Caco-2 (cell line): ENCODE measurements around the gene RAB6B. TPM values are rescaled to one million over a fixed set of nuclear protein-coding genes. Genes with fewer than 3 reads are reported as not detected.

Experiments
- BruUV-seq: library from RNA; stranded (reverse); fragments of 400-500 nt; replicated peaks from 2 replicates; lab custom pipeline; 2021; lab: Mats Ljungman, UMichigan
- CTCF ChIA-PET: fragments of 300-600 bp; sonication (Branson Sonifier 250); formaldehyde crosslinking; loops from one replicate; lab custom pipeline; 2022; ENCODE audit warnings: antibody characterized with exemption; lab: Charles Lee
- POLR2A ChIA-PET: fragments of 300-600 bp; sonication (Branson Sonifier 250); formaldehyde crosslinking; loops from one replicate; lab custom pipeline; 2022; ENCODE audit warnings: antibody characterized with exemption; lab: Charles Lee
- DNase-seq, 2 experiments: peaks; one replicate each; pipeline versions ENCODE4 v3.0.0 to v3.0.0-alpha.2; 2020 to 2022
- H3K27me3 ChIP-seq: replicated peaks from 2 replicates; pipeline ENCODE4 v1.6.0; 2011; ENCODE audit warnings: low read length; ENCODE audit not compliant: control insufficient read depth, insufficient read depth
- H3K36me3 ChIP-seq: 2 replicates; pipeline ENCODE4 v1.5.1; 2011; ENCODE audit warnings: low read length; ENCODE audit not compliant: control insufficient read depth, insufficient read depth
- H3K4me1 ChIP-seq: fragments of 250-450 bp; sonication (Bioruptor Pico); 2 replicates; pipeline ENCODE4 v1.5.1; 2020; ENCODE audit warnings: mild to moderate bottlenecking
- H3K4me3 ChIP-seq: 2 replicates; pipeline ENCODE4 v1.5.1; 2011; ENCODE audit warnings: low read depth, mild to moderate bottlenecking, control low read depth, low read length
- H3K9me3 ChIP-seq: fragments of 250-450 bp; sonication (Bioruptor Pico); 2 replicates; pipeline ENCODE4 v1.5.1; 2020; ENCODE audit warnings: mild to moderate bottlenecking, moderate library complexity
- H3K27ac Mint-ChIP-seq: one replicate; pipeline ENCODE4 v1.8.0; 2022; ENCODE audit warnings: mixed read lengths; ENCODE audit not compliant: unreplicated experiment
- H3K27me3 Mint-ChIP-seq: one replicate; pipeline ENCODE4 v1.8.0; 2022; ENCODE audit warnings: mixed read lengths; ENCODE audit not compliant: insufficient read depth, unreplicated experiment
- H3K36me3 Mint-ChIP-seq: one replicate; pipeline ENCODE4 v1.8.0; 2022; ENCODE audit warnings: mild to moderate bottlenecking, mixed read lengths; ENCODE audit not compliant: insufficient read depth, unreplicated experiment
- H3K4me1 Mint-ChIP-seq: one replicate; pipeline ENCODE4 v1.8.0; 2022; ENCODE audit warnings: low read depth, mixed read lengths; ENCODE audit not compliant: unreplicated experiment
- H3K4me3 Mint-ChIP-seq: one replicate; pipeline ENCODE4 v1.8.0; 2022; ENCODE audit warnings: mild to moderate bottlenecking, moderate library complexity, mixed read lengths; ENCODE audit not compliant: unreplicated experiment
- H3K9me3 Mint-ChIP-seq: one replicate; pipeline ENCODE4 v1.8.0; 2022; ENCODE audit warnings: mixed read lengths; ENCODE audit not compliant: unreplicated experiment
- intact Hi-C: fragments of 100-400 bp; cut with micrococcal nuclease; formaldehyde crosslinking; loops from one replicate; pipeline ENCODE4 v1.10.0; 2022; ENCODE audit not compliant: unreplicated experiment
- total RNA-seq: library from RNA; stranded (reverse); gene quantifications from 2 replicates; pipeline ENCODE4 v1.2.3, GENCODE V29; 2022
- TF ChIP-seq, protein P1 (sequence below), 2 experiments: fragments of 200-600 bp in 1 of 2; IDR thresholded peaks; 1 replicate in 1 of 2; 2 replicates in 1 of 2; pipeline versions ENCODE4 v1.5.1 to v1.8.0; 2011 to 2022; ENCODE audit warnings: antibody characterized with exemption in 1 of 2, control low read depth in 1 of 2, inconsistent platforms in 1 of 2, low read depth in 1 of 2, low read length in 1 of 2, mild to moderate bottlenecking in 1 of 2, moderate library complexity in 1 of 2; ENCODE audit not compliant: insufficient read depth in 1 of 2, severe bottlenecking in 1 of 2, unreplicated experiment in 1 of 2

The RAB6B gene
- total RNA-seq, 1 experiment from 2014 or later, result 3.2 TPM

DNA sequence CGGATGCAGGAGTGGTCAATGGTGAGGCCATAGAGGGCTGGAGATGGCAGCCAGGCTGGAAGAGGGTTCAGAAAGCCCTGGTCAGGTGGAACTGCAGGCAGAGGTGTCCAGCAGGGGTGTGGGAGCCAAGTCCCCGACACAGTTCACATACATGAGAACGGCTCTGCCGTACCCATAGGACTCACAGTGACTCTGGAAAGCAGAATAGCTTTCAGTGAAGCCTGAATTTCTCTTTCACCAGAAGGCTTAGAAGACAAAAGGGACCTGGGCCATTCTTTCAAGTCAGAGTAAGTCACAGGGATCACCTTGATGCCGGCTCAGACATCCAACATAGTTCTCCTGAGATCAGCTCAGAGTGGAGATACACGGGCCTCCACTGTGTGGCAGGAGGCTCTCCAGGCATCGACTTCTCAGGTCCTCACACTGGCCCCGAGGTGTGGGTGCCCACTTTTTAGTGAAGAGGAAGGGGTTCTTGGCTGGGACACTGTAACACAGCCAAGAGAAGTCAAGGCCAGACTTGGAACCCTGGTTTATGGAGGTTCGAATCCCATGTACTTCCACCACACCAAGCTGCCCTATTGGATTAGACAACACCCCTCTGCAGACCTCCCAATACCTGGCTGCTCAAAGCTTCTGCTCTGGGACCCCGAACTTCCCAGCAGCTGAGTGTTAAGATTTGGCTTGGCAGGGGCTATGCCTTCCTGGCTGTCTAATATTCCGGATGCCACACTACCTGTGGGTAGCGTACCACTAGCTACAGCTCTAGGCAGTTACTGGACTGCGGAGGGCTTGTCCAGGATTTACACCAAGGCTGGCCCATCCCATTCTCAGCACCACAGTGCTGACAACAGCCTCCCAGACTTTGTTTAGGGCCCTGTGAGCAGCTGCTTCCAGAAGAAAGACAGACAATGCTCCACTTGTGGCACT is 40.4 kb upstream of the RAB6B start:
- Mint-ChIP-seq H3K27me3 (no peaks in the 10 kb centered on the region), H3K4me3 (no peak overlapping the region), H3K27ac (no peak overlapping the region), H3K36me3 (no peaks in the 10 kb centered on the region), H3K9me3 (no peaks in the 10 kb centered on the region), H3K4me1 (no peaks in the 10 kb centered on the region)
- BruUV-seq, result no TSS peak
- TF ChIP-seq, protein P1, sequence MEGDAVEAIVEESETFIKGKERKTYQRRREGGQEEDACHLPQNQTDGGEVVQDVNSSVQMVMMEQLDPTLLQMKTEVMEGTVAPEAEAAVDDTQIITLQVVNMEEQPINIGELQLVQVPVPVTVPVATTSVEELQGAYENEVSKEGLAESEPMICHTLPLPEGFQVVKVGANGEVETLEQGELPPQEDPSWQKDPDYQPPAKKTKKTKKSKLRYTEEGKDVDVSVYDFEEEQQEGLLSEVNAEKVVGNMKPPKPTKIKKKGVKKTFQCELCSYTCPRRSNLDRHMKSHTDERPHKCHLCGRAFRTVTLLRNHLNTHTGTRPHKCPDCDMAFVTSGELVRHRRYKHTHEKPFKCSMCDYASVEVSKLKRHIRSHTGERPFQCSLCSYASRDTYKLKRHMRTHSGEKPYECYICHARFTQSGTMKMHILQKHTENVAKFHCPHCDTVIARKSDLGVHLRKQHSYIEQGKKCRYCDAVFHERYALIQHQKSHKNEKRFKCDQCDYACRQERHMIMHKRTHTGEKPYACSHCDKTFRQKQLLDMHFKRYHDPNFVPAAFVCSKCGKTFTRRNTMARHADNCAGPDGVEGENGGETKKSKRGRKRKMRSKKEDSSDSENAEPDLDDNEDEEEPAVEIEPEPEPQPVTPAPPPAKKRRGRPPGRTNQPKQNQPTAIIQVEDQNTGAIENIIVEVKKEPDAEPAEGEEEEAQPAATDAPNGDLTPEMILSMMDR (IDR thresholded peaks at IDR 0.05; ENCODE audit: insufficient read depth in 1 of 2, low read depth in 1 of 2, low read length in 1 of 2, severe bottlenecking in 1 of 2, unreplicated experiment in 1 of 2), result no peak
- intact Hi-C loops, result loop anchor here (10.0 kb wide), 2 partner anchors 219 to 249 kb away; no protein-coding TSS in a partner anchor
- Histone ChIP-seq H3K4me1 (no peaks in the 10 kb centered on the region), H3K27me3 (no peaks in the 10 kb centered on the region; the same call in 1 of the 2 replicates), H3K9me3 (no peaks in the 10 kb centered on the region), H3K4me3 (no peak overlapping the region), H3K36me3 (no peaks in the 10 kb centered on the region)
- CTCF ChIA-PET, result interaction anchor here (1.1 kb wide), 1 partner anchor 25 kb away, joined by 3 read pairs; no protein-coding TSS in a partner anchor
- POLR2A ChIA-PET, result no interaction called here
- DNase-seq, result no peak

DNA sequence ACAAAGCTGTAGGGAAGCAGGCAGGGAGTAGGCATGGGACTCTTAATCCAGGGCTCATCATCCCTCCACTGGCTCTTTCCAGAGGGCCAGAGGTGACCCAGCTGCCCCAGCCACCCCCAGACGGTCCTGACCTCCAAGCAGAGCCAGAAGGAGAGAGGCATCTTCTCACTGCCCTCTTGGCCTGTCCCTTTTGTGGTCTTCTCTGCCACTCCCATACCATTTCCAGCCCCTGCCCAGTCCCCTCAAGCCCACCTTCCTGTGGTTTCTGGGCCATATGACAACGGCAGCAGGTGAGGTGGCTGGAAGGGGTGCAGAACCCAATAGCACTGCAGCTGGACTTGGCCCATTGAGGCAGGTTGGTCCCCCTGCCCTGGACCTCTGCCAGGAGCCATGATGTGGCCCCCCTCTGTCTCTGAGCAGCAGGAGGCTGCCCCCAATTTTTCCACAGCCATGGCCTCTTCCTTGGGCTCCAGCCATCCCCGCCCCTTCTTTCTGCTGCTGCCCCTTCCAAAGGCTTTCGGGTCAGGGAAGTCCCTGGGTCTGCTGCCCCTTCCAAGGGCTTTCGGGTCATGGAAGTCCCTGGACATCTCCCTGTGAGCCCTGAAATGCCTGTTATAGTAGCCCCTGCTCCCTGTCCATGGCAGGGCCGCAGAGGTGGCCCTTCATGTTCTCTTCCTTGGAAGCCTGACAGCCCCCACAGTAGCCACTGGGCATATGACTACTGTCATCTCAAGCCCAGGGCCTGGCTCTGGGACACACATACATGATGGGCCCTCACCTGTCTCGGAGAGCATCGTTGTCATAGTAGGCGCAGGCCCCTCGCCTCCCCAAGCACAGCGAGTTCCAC is 39.5 kb upstream of the RAB6B start:
- intact Hi-C loops, result loop anchor here (10.0 kb wide), 2 partner anchors 220 to 250 kb away; no protein-coding TSS in a partner anchor
- H3K4me1 Mint-ChIP-seq, result no peaks in the 10 kb centered on the region
- no peaks in the 10 kb centered on the region for H3K9me3 Mint-ChIP-seq
- H3K4me1 ChIP-seq, result no peaks in the 10 kb centered on the region
- no peak overlapping the region for H3K27ac Mint-ChIP-seq
- TF ChIP-seq, protein P1 (IDR thresholded peaks at IDR 0.05; ENCODE audit: insufficient read depth in 1 of 2, low read depth in 1 of 2, low read length in 1 of 2, severe bottlenecking in 1 of 2, unreplicated experiment in 1 of 2), result no peak
- ChIA-PET CTCF (no interaction called here), POLR2A (no interaction called here)
- no peaks in the 10 kb centered on the region for H3K36me3 ChIP-seq
- H3K4me3 Mint-ChIP-seq, result no peak overlapping the region
- no TSS peak for BruUV-seq
- no peak for DNase-seq
- no peaks in the 10 kb centered on the region for H3K36me3 Mint-ChIP-seq
- H3K27me3 Mint-ChIP-seq, result no peaks in the 10 kb centered on the region
- H3K4me3 ChIP-seq, result no peak overlapping the region
- no peaks in the 10 kb centered on the region for H3K9me3 ChIP-seq
- no peaks in the 10 kb centered on the region; the same call in 1 of the 2 replicates for H3K27me3 ChIP-seq
